ENCODE data around the gene ABCG4. TPM values are rescaled to one million over a fixed set of nuclear protein-coding genes. Genes with fewer than 3 reads are reported as not detected.

The ABCG4 gene
- total RNA-seq, 1 experiment from 2014 or later: 1.9 TPM

GRCh38 chr11:119148720-119149017 lies 183 bp upstream of the ABCG4 start:
- peak overlapping the region; percentile 20; the same call in 1 of the 2 replicates for H3K27ac ChIP-seq (ENCODE audit: low read depth, low read length)
- TF ChIP-seq ZNF274 (IDR thresholded peaks at IDR 0.05; ENCODE audit: low read depth, low read length) (no peak), EZH2 (IDR thresholded peaks at IDR 0.05) (no peak), REST (IDR thresholded peaks at IDR 0.05; ENCODE audit: low read depth) (no peak), ZBTB33 (IDR thresholded peaks at IDR 0.05; ENCODE audit: extremely low read depth, insufficient replicate concordance, low read length) (no peak), TCF7L2 (IDR thresholded peaks at IDR 0.05; ENCODE audit: borderline replicate concordance, extremely low read depth, insufficient read depth, insufficient read length) (no peak), CEBPB (IDR thresholded peaks at IDR 0.05; ENCODE audit: low read depth) (no peak)
- H3K9me2 ChIP-seq (ENCODE audit: insufficient read depth): no peaks in the 10 kb centered on the region
- H3K27me3 ChIP-seq (ENCODE audit: insufficient read depth, low read length): no peaks in the 10 kb centered on the region
- H4K20me1 ChIP-seq (ENCODE audit: insufficient read depth): no peaks in the 10 kb centered on the region
- DNase-seq (ENCODE audit: low read depth, low spot score) (no peak), ATAC-seq (no peak; the same call in 1 of the 2 replicates)
- intact Hi-C loops (cut with micrococcal nuclease): loop anchor here (5.0 kb wide), 1 partner anchor 324 kb away; no protein-coding TSS in a partner anchor
- CTCF ChIA-PET: no interaction called here
- H3K4me1 ChIP-seq (ENCODE audit: control insufficient read depth in 1 of 2, insufficient read depth in 2 of 2, low read length in 2 of 2): peaks cover 8 to 32% of the 10 kb centered on the region in 2 experiments; a peak in 3 of 4 replicates
- POLR2A ChIA-PET: interaction anchor here (1.2 kb wide), 1 partner anchor 63 kb away, joined by 3 read pairs; no protein-coding TSS in a partner anchor
- RAD21 ChIA-PET (ENCODE audit: low non-redundant PET in 1 of 2, low total read pairs in 2 of 2, uncharacterized antibody in 2 of 2, unreplicated experiment in 2 of 2): no interaction called here
- peak overlapping the region; percentile 97 for H3K4me2 ChIP-seq (ENCODE audit: low read length)
- H3K4me3 ChIP-seq (replicated peaks in 1 of 2; ENCODE audit: low read depth in 1 of 2, low read length in 2 of 2): peak overlapping the region; percentile 48 to 72
- H3K79me2 ChIP-seq (ENCODE audit: insufficient read depth, low read length): no peaks in the 10 kb centered on the region
- no TSS peak for BruUV-seq (replicated peaks)
- peak overlapping the region; percentile 88 for H2AFZ ChIP-seq (ENCODE audit: low read depth, low read length, poor library complexity, severe bottlenecking)
- peak overlapping the region; percentile 61 for H3K9ac ChIP-seq (ENCODE audit: low read length)
- H3K36me3 ChIP-seq (ENCODE audit: control insufficient read depth in 1 of 2, insufficient read depth in 2 of 2, low read length in 2 of 2): no peaks in the 10 kb centered on the region
- H3K9me3 ChIP-seq (ENCODE audit: control insufficient read depth in 1 of 2, insufficient read depth in 1 of 2, low read depth in 1 of 2, low read length in 2 of 2): no peaks in the 10 kb centered on the region
